GM19023 (cell line): ENCODE results near the gene ACTMAP.
"Not testable (repeated sequence)": the region's sequence is repeated elsewhere in the genome, so short reads cannot be mapped to it uniquely, and the experiment has no call there.

Experiments
- ATAC-seq: cut with Tn5 transposase; IDR thresholded peaks from one replicate; pipeline ENCODE4 v1.9.1; 2021; ENCODE audit warnings: mild to moderate bottlenecking, moderate library complexity; ENCODE audit not compliant: unreplicated experiment

The ACTMAP gene

GRCh38 chr19:40750058-40750873 lies at the start of gene ACTMAP:
ACTMAP (minus strand) TSS chr19:40750477; CDS start chr19:40749803, 674 bp downstream.
- ATAC-seq: peak; percentile 84

- no peak for ATAC-seq
Measured at GRCh38 chr19:40799558-40800338, 49.5 kb upstream of the ACTMAP start.

GRCh38 chr19:40798683-40799557 lies 48.6 kb upstream of the ACTMAP start, which contains the start of gene EGLN2:
EGLN2 (plus strand) TSS chr19:40799191; CDS start chr19:40800573, 1,382 bp downstream.
- ATAC-seq: peak; percentile 79

GRCh38 chr19:40797963-40798682 lies 47.8 kb upstream of the ACTMAP start:
- ATAC-seq: peak; percentile 29

- ATAC-seq: no peak
Measured at GRCh38 chr19:40797166-40797962, 47.1 kb upstream of the ACTMAP start.

GRCh38 chr19:40791996-40792395 lies 41.7 kb upstream of the ACTMAP start:
- ATAC-seq: no peak

- ATAC-seq: no peak
Measured at GRCh38 chr19:40791349-40791748, 41.1 kb upstream of the ACTMAP start.

GRCh38 chr19:40786060-40787037 lies 36.1 kb upstream of the ACTMAP start:
- no peak for ATAC-seq

- no peak for ATAC-seq
Measured at GRCh38 chr19:40785526-40785925, 35.2 kb upstream of the ACTMAP start.

GRCh38 chr19:40784146-40784545 lies 33.9 kb upstream of the ACTMAP start:
- ATAC-seq: not testable (repeated sequence)

GRCh38 chr19:40783711-40784110 lies 33.4 kb upstream of the ACTMAP start:
- no peak for ATAC-seq

GRCh38 chr19:40781140-40781539 lies 30.9 kb upstream of the ACTMAP start:
- ATAC-seq: no peak

GRCh38 chr19:40780582-40780981 lies 30.3 kb upstream of the ACTMAP start:
- no peak for ATAC-seq

- ATAC-seq: no peak
Measured at GRCh38 chr19:40778706-40779284, 28.5 kb upstream of the ACTMAP start.

GRCh38 chr19:40777937-40778705 lies 27.8 kb upstream of the ACTMAP start, which contains the start of gene RAB4B:
RAB4B (plus strand) TSS chr19:40778247; CDS start chr19:40778376, 129 bp downstream.
- peak; percentile 72 for ATAC-seq

GRCh38 chr19:40777645-40777936 lies 27.3 kb upstream of the ACTMAP start:
- no peak for ATAC-seq

GRCh38 chr19:40776932-40777644 lies 26.8 kb upstream of the ACTMAP start:
- peak; percentile 51 for ATAC-seq
